K562 (cell line): ENCODE data around the gene ALKBH7. TPM values are rescaled to one million over a fixed set of nuclear protein-coding genes. Genes with fewer than 3 reads are reported as not detected.

Experiments
- CXXC5 ChIP-seq: fragments of 250-450 bp; sonication (Bioruptor Pico); IDR thresholded peaks from 2 replicates; pipeline ENCODE4 v1.8.0; 2022; ENCODE audit warnings: inconsistent platforms, mild to moderate bottlenecking, moderate library complexity
- ETV5 ChIP-seq: sonication (generic); formaldehyde crosslinking; IDR thresholded peaks from 2 replicates; pipeline ENCODE4 v1.4.0; 2020; ENCODE audit warnings: low read depth, mild to moderate bottlenecking, missing genetic modification reagents
- HCFC1 ChIP-seq: IDR thresholded peaks from 2 replicates; pipeline ENCODE4 v1.6.1; 2012; ENCODE audit warnings: low read depth, low read length, improper control_type of control experiment
- ILK ChIP-seq: fragments of 450-650 bp; IDR thresholded peaks from 2 replicates; pipeline ENCODE4 v1.6.1; 2016; ENCODE audit warnings: missing genetic modification characterization, low read depth, mild to moderate bottlenecking, missing compliant biosample characterization, moderate library complexity, borderline replicate concordance
- LCOR ChIP-seq: sonication (generic); formaldehyde crosslinking; IDR thresholded peaks from 2 replicates; pipeline ENCODE4 v1.8.0; 2022; ENCODE audit warnings: mild to moderate bottlenecking, missing genetic modification reagents
- MAZ ChIP-seq, 2 experiments: fragments of 450-650 bp in 1 of 2; sonication (generic) in 1 of 2; formaldehyde crosslinking; IDR thresholded peaks in 1 of 2; conservative IDR thresholded peaks in 1 of 2; 2 replicates each; pipeline versions ENCODE4 v1.4.0 to v1.5.0; 2020; ENCODE audit warnings: mild to moderate bottlenecking in 1 of 2, missing genetic modification reagents in 1 of 2
- MTA2 ChIP-seq: fragments of 450-650 bp; IDR thresholded peaks from 2 replicates; pipeline ENCODE4 v1.6.1; 2016; ENCODE audit warnings: low read depth
- NCOR1 ChIP-seq: fragments of 450-650 bp; IDR thresholded peaks from 2 replicates; pipeline ENCODE4 v1.6.1; 2016; ENCODE audit warnings: mild to moderate bottlenecking, moderate library complexity
- PCBP2 ChIP-seq: fragments of 200-400 bp; formaldehyde crosslinking; IDR thresholded peaks from 2 replicates; pipeline ENCODE4 v1.6.1; 2018; ENCODE audit warnings: low read length, low read depth, mild to moderate bottlenecking, moderate library complexity; ENCODE audit not compliant: poor library complexity, severe bottlenecking
- POLR2A ChIP-seq: fragments of 450-650 bp; conservative IDR thresholded peaks from 2 replicates; pipeline ENCODE4 v1.6.1; 2016
- RBBP5 ChIP-seq: fragments of 200-600 bp; sonication (generic); IDR thresholded peaks from 2 replicates; pipeline ENCODE4 v1.6.1; 2012; ENCODE audit warnings: borderline replicate concordance, mild to moderate bottlenecking, low read length, control low read depth, inconsistent platforms; ENCODE audit not compliant: insufficient read depth, poor library complexity, severe bottlenecking
- SIN3A ChIP-seq, 2 experiments: fragments of 150-350 bp in 1 of 2; IDR thresholded peaks; 2 replicates each; pipeline ENCODE4 v1.6.1; 2011 to 2016; ENCODE audit warnings: borderline replicate concordance in 2 of 2, low read depth in 2 of 2, low read length in 2 of 2, mild to moderate bottlenecking in 2 of 2, moderate library complexity in 2 of 2; ENCODE audit not compliant: control insufficient read depth in 1 of 2
- SP1 ChIP-seq: sonication (generic); formaldehyde crosslinking; IDR thresholded peaks from 2 replicates; pipeline ENCODE4 v1.8.1; 2022; ENCODE audit warnings: mild to moderate bottlenecking, missing genetic modification reagents
- STAG1 ChIP-seq: sonication (generic); formaldehyde crosslinking; IDR thresholded peaks from 2 replicates; pipeline ENCODE4 v1.5.0; 2020; ENCODE audit warnings: missing genetic modification reagents, borderline replicate concordance
- SUPT5H ChIP-seq: fragments of 450-650 bp; IDR thresholded peaks from 2 replicates; pipeline ENCODE4 v1.6.1; 2016
- TCF3 ChIP-seq: sonication (generic); formaldehyde crosslinking; IDR thresholded peaks from 2 replicates; pipeline ENCODE4 v1.4.0; 2020; ENCODE audit warnings: mild to moderate bottlenecking, missing genetic modification reagents
- YY1 ChIP-seq, 3 experiments: IDR thresholded peaks; 2 replicates each; pipeline ENCODE4 v1.6.1; 2011; ENCODE audit warnings: low read length in 2 of 3, mild to moderate bottlenecking in 2 of 3, moderate library complexity in 2 of 3, borderline replicate concordance in 1 of 3, control low read depth in 1 of 3, low read depth in 1 of 3; ENCODE audit not compliant: insufficient read depth in 3 of 3, insufficient replicate concordance in 2 of 3, control insufficient read depth in 1 of 3, insufficient read length in 1 of 3; ENCODE audit errors: extremely low read depth in 1 of 3
- ZC3H8 ChIP-seq: fragments of 450-650 bp; IDR thresholded peaks from 2 replicates; pipeline ENCODE4 v1.6.1; 2017
- ZNF384 ChIP-seq: IDR thresholded peaks from 2 replicates; pipeline ENCODE4 v1.6.1; 2012; ENCODE audit warnings: low read depth, low read length, improper control_type of control experiment
- ZNF695 ChIP-seq: fragments of 450-650 bp; formaldehyde crosslinking; IDR thresholded peaks from 2 replicates; pipeline ENCODE4 v1.4.0; 2020; ENCODE audit warnings: mild to moderate bottlenecking, moderate library complexity
- ZNF717 ChIP-seq: fragments of 250-450 bp; sonication (Bioruptor Pico); IDR thresholded peaks from 2 replicates; pipeline ENCODE4 v1.5.0; 2021
- polyA plus RNA-seq, 8 experiments: library from polyadenylated mRNA; depleted of rRNA in 4 of 8; stranded (reverse) in 5 of 8; unstranded in 3 of 8; fragments of >200 nt; fragmentation: Nextera tagmentation in 2 of 8; fragmentation: Illumina TruSeq in 1 of 8; extraction: Ambion mirVana in 2 of 8; extraction: Trizol in 1 of 8; gene quantifications; 2 replicates each; pipeline versions ENCODE4 v1.2.1 to v1.2.3, GENCODE V29; 2011 to 2014; ENCODE audit warnings: inconsistent platforms in 1 of 8, missing spikeins in 1 of 8
- total RNA-seq, 7 experiments: library from RNA; depleted of rRNA in 6 of 7; stranded (reverse); fragments of >200 nt in 6 of 7; fragmentation: Illumina TruSeq in 2 of 7; extraction: Trizol in 2 of 7; gene quantifications; 2 replicates each; pipeline versions ENCODE4 v1.2.1 to v1.2.3, GENCODE V29; 2011 to 2021; ENCODE audit warnings: low replicate concordance in 1 of 7
- TF ChIP-seq, protein P1 (sequence below): fragments of 250-450 bp; sonication (Bioruptor Pico); IDR thresholded peaks from 2 replicates; pipeline ENCODE4 v1.9.0; 2021; ENCODE audit warnings: mild to moderate bottlenecking
- TF ChIP-seq, protein P2 (sequence below): fragments of 250-450 bp; sonication (Bioruptor Pico); IDR thresholded peaks from 2 replicates; pipeline ENCODE4 v1.5.0; 2021
- TF ChIP-seq, protein P3 (sequence below): fragments of 200-400 bp; formaldehyde crosslinking; IDR thresholded peaks from 2 replicates; pipeline ENCODE4 v1.6.1; 2017; ENCODE audit warnings: mild to moderate bottlenecking, low read depth, low read length, moderate library complexity

ALKBH7 gene
- total and polyA plus RNA-seq, 9 of the 15 experiments (the other 6 are each of a cell fraction or from before 2014, with no cell fraction given): 0.69 to 94.8 (median 17.6) TPM

DNA sequence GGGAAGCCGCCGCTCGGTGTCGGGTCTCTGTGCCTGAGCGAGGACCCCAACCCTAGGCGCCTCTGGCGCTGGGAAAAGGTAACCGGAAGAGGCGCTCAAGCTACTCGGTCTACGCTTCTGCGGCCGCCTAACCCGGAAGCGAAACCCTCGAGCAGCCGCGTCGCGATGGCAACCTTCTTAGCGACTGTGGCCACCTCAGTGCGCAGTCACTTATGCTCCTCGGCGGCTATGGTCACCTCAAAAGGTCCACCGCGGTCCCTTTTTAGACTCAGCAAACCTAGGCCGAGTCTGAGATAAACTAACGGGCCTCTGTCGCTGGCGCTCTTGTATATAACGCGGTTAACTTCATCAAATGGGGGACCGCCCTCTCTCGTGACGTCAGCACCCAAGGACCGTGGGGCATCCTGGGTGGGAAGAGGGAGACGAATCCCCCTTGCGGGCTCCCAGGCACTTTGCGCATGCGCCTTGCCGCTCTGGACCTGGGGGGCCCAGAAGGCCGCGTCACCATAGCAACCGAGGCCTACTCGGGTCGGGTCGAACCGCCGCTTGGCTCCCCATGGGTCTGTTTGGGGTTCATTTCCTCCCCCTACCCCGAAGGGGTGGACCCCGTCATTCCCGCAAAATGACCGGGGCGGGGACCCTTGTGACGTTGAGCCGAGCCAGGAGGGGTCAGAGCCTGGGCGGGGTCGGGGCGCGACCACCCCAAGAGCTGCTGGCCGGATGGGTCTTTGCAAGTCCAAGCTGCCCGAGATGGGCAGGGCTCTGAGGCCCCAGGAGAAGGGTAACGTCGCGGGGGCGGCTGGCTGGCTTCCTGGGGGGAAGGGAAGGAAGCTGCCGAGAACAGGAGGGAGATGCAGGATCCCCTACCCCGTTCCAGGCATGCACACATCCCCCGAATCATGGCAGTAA lies 20.7 kb downstream of the ALKBH7 start, which contains the start of gene GTF2F1 (continued):
- no peak for TF ChIP-seq ZNF384
- peak; percentile 65 for TF ChIP-seq RBBP5
- peak; percentile 71 for TF ChIP-seq SP1 (CRISPR knock-in tag)
- peak; percentile 83 to 96; a peak in 3 of 4 replicates for TF ChIP-seq SIN3A (IDR thresholded peaks at IDR 0.05; ENCODE audit: borderline replicate concordance in 2 of 2, control insufficient read depth in 1 of 2, low read depth in 2 of 2, low read length in 2 of 2)
- TF ChIP-seq, protein P1, sequence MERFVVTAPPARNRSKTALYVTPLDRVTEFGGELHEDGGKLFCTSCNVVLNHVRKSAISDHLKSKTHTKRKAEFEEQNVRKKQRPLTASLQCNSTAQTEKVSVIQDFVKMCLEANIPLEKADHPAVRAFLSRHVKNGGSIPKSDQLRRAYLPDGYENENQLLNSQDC (CRISPR knock-in tag): no peak
- peak; percentile 86 for TF ChIP-seq CXXC5 (CRISPR knock-in tag)
- no peak for TF ChIP-seq ZNF695 (CRISPR knock-in tag)
- peak; percentile 71 for TF ChIP-seq POLR2A
- no peak; the same call in 1 of the 2 replicates for TF ChIP-seq LCOR (CRISPR knock-in tag)
- TF ChIP-seq ZNF717 (CRISPR knock-in tag): no peak
- TF ChIP-seq ZC3H8: no peak
- TF ChIP-seq STAG1 (CRISPR knock-in tag): no peak
- TF ChIP-seq, protein P2, sequence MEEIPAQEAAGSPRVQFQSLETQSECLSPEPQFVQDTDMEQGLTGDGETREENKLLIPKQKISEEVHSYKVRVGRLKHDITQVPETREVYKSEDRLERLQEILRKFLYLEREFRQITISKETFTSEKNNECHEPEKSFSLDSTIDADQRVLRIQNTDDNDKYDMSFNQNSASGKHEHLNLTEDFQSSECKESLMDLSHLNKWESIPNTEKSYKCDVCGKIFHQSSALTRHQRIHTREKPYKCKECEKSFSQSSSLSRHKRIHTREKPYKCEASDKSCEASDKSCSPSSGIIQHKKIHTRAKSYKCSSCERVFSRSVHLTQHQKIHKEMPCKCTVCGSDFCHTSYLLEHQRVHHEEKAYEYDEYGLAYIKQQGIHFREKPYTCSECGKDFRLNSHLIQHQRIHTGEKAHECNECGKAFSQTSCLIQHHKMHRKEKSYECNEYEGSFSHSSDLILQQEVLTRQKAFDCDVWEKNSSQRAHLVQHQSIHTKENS (CRISPR knock-in tag): no peak
- TF ChIP-seq ILK (tag): no peak
- peak; percentile 43 for TF ChIP-seq SUPT5H
- TF ChIP-seq, protein P3, sequence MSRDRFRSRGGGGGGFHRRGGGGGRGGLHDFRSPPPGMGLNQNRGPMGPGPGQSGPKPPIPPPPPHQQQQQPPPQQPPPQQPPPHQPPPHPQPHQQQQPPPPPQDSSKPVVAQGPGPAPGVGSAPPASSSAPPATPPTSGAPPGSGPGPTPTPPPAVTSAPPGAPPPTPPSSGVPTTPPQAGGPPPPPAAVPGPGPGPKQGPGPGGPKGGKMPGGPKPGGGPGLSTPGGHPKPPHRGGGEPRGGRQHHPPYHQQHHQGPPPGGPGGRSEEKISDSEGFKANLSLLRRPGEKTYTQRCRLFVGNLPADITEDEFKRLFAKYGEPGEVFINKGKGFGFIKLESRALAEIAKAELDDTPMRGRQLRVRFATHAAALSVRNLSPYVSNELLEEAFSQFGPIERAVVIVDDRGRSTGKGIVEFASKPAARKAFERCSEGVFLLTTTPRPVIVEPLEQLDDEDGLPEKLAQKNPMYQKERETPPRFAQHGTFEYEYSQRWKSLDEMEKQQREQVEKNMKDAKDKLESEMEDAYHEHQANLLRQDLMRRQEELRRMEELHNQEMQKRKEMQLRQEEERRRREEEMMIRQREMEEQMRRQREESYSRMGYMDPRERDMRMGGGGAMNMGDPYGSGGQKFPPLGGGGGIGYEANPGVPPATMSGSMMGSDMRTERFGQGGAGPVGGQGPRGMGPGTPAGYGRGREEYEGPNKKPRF: no peak
- TF ChIP-seq MAZ (CRISPR knock-in tag; conservative IDR thresholded peaks at IDR 0.05 in 1 of 2, IDR thresholded peaks at IDR 0.05 in 1 of 2): 0 out of 4 replicates have a peak, but pooled peaks have one; percentile 40 to 41
- TF ChIP-seq TCF3 (CRISPR knock-in tag): peak; percentile 5; the same call in 1 of the 2 replicates
- peak; percentile 53; the same call in 1 of the 2 replicates for TF ChIP-seq ETV5 (CRISPR knock-in tag)
- TF ChIP-seq HCFC1: peak; percentile 72
- peak; percentile 57 for TF ChIP-seq MTA2
- TF ChIP-seq YY1 (IDR thresholded peaks at IDR 0.05; ENCODE audit: borderline replicate concordance in 1 of 3, control insufficient read depth in 1 of 3, extremely low read depth in 1 of 3, insufficient read depth in 3 of 3, insufficient read length in 1 of 3, insufficient replicate concordance in 2 of 3, low read depth in 1 of 3, low read length in 2 of 3): peak in 2 of 3 experiments; percentile 33 to 35
- TF ChIP-seq PCBP2: no peak
- no peak for TF ChIP-seq NCOR1
